ENCODE results near the gene GXYLT1. TPM values are rescaled to one million over a fixed set of nuclear protein-coding genes. Genes with fewer than 3 reads are reported as not detected.

Gene GXYLT1
- polyA plus RNA-seq, 1 of the 3 experiments (the other 2 are of a cell fraction): 5.0 TPM

DNA sequence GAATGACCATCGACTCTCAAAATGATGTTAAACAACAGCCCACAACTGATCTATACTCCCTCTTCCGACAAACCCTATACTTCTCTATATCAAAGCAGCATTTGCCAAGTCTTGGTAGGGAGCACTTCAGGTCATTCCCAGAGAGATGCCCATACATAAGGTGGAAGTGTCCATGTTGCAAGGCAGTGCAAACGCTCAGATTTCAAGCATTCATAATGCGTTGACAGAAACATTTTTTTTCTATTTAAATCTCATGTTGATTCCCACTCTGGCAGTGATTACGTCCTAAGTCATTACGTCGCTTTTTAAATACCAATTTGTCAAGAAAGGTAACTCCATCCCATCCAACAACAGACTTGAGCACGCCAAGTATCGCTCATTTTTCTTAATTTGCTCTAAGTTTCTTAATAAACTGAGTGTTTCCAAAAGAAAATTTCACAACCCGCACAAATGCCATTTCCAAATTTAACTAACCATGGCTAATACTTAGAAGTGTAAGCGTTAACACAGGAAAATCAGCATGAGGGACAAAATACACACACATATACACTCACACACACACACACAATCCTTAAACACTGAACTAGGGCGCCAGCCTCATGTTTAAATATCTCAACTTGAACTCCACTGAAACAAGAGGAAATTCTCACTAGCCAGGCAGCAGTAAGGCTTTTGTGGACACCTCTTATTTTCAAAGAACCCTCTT lies 1.1 kb downstream of the GXYLT1 start:
- H2AFZ ChIP-seq (ENCODE audit: low read depth): peak overlapping the region; percentile 95

GRCh38 chr12:42141981-42142606 lies 2.6 kb downstream of the GXYLT1 start:
- Histone ChIP-seq H3K4me1 (ENCODE audit: control insufficient read depth in 1 of 2, insufficient read depth in 2 of 2, low read depth in 1 of 2, low read length in 1 of 2) (peaks cover 4 to 11% of the 10 kb centered on the region in 2 experiments; a peak in 3 of 4 replicates), H3K9ac (no peak overlapping the region), H3K36me3 (replicated peaks in 1 of 2; ENCODE audit: control insufficient read depth in 1 of 2, insufficient read depth in 2 of 2, low read length in 1 of 2) (no peaks in the 10 kb centered on the region), H3K9me2 (no peaks in the 10 kb centered on the region), H3K4me2 (no peak overlapping the region), H3K9me3 (no peaks in the 10 kb centered on the region), H2AFZ (ENCODE audit: low read depth) (no peak overlapping the region), H3F3A (replicated peaks; ENCODE audit: insufficient read depth) (peaks cover 14% of the 10 kb centered on the region), H3K27ac (ENCODE audit: low read depth in 2 of 2, low read length in 1 of 2) (no peak overlapping the region), H3K27me3 (ENCODE audit: insufficient read depth) (no peaks in the 10 kb centered on the region), H3K79me2 (ENCODE audit: insufficient read depth) (peaks cover 71% of the 10 kb centered on the region), H4K20me1 (ENCODE audit: insufficient read depth) (peaks cover 29% of the 10 kb centered on the region), H3K4me3 (ENCODE audit: low read depth in 2 of 2, low read length in 1 of 2) (no peak overlapping the region)
- ChIA-PET CTCF (interaction anchor here (0.8 to 2.2 kb wide), 4 partner anchors 11 to 190 kb away, joined by 3 to 7 read pairs (median 4); no protein-coding TSS in a partner anchor), POLR2A (no interaction called here)
- 90% methylated on average over 3 of the region's 3 CpGs for WGBS (ENCODE audit: low lambda C conversion rate)
- no peak for DNase-seq
- TF ChIP-seq TEAD4 (IDR thresholded peaks at IDR 0.05; ENCODE audit: borderline replicate concordance, insufficient read depth): no peak

More for the DNA sequence above, 1.1 kb downstream of the GXYLT1 start:
- Histone ChIP-seq H3K4me1 (ENCODE audit: control insufficient read depth in 1 of 2, insufficient read depth in 2 of 2, low read depth in 1 of 2, low read length in 1 of 2) (peaks cover 4 to 11% of the 10 kb centered on the region in 2 experiments; a peak in 3 of 4 replicates), H3F3A (replicated peaks; ENCODE audit: insufficient read depth) (peaks cover 14% of the 10 kb centered on the region), H3K27me3 (ENCODE audit: insufficient read depth) (no peaks in the 10 kb centered on the region), H3K79me2 (ENCODE audit: insufficient read depth) (peaks cover 56% of the 10 kb centered on the region), H4K20me1 (ENCODE audit: insufficient read depth) (peaks cover 29% of the 10 kb centered on the region), H3K27ac (ENCODE audit: low read depth in 2 of 2, low read length in 1 of 2) (peak overlapping the region in 1 of 2 experiments; percentile 53; a peak in 3 of 4 replicates), H3K9me2 (no peaks in the 10 kb centered on the region), H3K4me3 (ENCODE audit: low read depth in 2 of 2, low read length in 1 of 2) (peak overlapping the region; percentile 74 to 87), H3K4me2 (peak overlapping the region; percentile 84), H3K36me3 (replicated peaks in 1 of 2; ENCODE audit: control insufficient read depth in 1 of 2, insufficient read depth in 2 of 2, low read length in 1 of 2) (no peaks in the 10 kb centered on the region), H3K9ac (peak overlapping the region; percentile 74), H3K9me3 (no peaks in the 10 kb centered on the region)
- ChIA-PET CTCF (interaction anchor here (1.0 kb wide), 2 partner anchors 18 to 340 kb away, joined by 3 read pairs; no protein-coding TSS in a partner anchor), POLR2A (no interaction called here)
- WGBS (ENCODE audit: low lambda C conversion rate): 10% methylated on average over 12 of the region's 12 CpGs
- DNase-seq: peak; percentile 34
- TF ChIP-seq, protein P1, sequence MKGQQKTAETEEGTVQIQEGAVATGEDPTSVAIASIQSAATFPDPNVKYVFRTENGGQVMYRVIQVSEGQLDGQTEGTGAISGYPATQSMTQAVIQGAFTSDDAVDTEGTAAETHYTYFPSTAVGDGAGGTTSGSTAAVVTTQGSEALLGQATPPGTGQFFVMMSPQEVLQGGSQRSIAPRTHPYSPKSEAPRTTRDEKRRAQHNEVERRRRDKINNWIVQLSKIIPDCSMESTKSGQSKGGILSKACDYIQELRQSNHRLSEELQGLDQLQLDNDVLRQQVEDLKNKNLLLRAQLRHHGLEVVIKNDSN (IDR thresholded peaks at IDR 0.05; ENCODE audit: borderline replicate concordance, low read depth): no peak
- peak; percentile 42; the same call in 1 of the 2 replicates for TF ChIP-seq MXI1 (IDR thresholded peaks at IDR 0.05; ENCODE audit: low read depth, low read length)
- TF ChIP-seq EZH2phosphoT487 (IDR thresholded peaks at IDR 0.05; ENCODE audit: borderline replicate concordance, low read depth): no peak
- no peak for TF ChIP-seq EP300 (IDR thresholded peaks at IDR 0.05; ENCODE audit: borderline replicate concordance in 1 of 2, low read depth in 1 of 2, low read length in 1 of 2)
- no peak for TF ChIP-seq RFX5 (IDR thresholded peaks at IDR 0.05; ENCODE audit: low read length)

DNA sequence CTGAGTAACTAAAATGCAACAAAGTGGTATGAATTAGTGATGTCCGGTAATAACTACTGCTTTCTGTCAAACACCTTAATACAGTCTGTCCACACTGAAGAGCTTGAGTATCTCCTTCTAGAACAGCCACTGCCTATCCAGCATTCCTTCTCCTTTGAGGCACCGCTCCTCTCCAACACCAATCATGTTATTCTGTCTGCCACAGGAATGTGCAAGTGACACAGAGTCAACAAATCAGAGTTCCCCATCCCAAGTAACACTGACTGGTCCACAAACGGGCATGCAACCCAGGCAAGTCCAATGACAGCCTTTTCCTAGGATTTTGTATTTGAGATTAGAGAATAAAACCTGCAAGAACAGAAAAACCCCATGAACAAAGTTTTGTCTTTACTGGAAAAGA lies 3.8 kb downstream of the GXYLT1 start:
- peaks cover 4 to 11% of the 10 kb centered on the region in 2 experiments; a peak in 3 of 4 replicates for H3K4me1 ChIP-seq (ENCODE audit: control insufficient read depth in 1 of 2, insufficient read depth in 2 of 2, low read depth in 1 of 2, low read length in 1 of 2)
- no peak overlapping the region for H3K9ac ChIP-seq
- no peaks in the 10 kb centered on the region for H3K9me2 ChIP-seq
- ChIA-PET POLR2A (no interaction called here), CTCF (interaction anchor here (0.9 to 2.2 kb wide), 4 partner anchors 10 to 191 kb away, joined by 3 to 7 read pairs (median 4); no protein-coding TSS in a partner anchor)
- DNase-seq: no peak
- peaks cover 9% of the 10 kb centered on the region for H3F3A ChIP-seq (replicated peaks; ENCODE audit: insufficient read depth)
- TF ChIP-seq EP300 (IDR thresholded peaks at IDR 0.05; ENCODE audit: borderline replicate concordance in 1 of 2, low read depth in 1 of 2, low read length in 1 of 2): no peak
- TF ChIP-seq, protein P2, sequence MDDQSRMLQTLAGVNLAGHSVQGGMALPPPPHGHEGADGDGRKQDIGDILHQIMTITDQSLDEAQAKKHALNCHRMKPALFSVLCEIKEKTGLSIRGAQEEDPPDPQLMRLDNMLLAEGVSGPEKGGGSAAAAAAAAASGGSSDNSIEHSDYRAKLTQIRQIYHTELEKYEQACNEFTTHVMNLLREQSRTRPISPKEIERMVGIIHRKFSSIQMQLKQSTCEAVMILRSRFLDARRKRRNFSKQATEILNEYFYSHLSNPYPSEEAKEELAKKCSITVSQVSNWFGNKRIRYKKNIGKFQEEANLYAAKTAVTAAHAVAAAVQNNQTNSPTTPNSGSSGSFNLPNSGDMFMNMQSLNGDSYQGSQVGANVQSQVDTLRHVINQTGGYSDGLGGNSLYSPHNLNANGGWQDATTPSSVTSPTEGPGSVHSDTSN (IDR thresholded peaks at IDR 0.05): peak; percentile 8; the same call in 1 of the 2 replicates
- H3K79me2 ChIP-seq (ENCODE audit: insufficient read depth): peaks cover 83% of the 10 kb centered on the region
- H3K36me3 ChIP-seq (replicated peaks in 1 of 2; ENCODE audit: control insufficient read depth in 1 of 2, insufficient read depth in 2 of 2, low read length in 1 of 2): no peaks in the 10 kb centered on the region
- no peak overlapping the region for H2AFZ ChIP-seq (ENCODE audit: low read depth)
- peaks cover 29% of the 10 kb centered on the region for H4K20me1 ChIP-seq (ENCODE audit: insufficient read depth)
- H3K4me2 ChIP-seq: no peak overlapping the region
- H3K9me3 ChIP-seq: no peaks in the 10 kb centered on the region
- H3K27ac ChIP-seq (ENCODE audit: low read depth in 2 of 2, low read length in 1 of 2): no peak overlapping the region
- whole genome bisulfite sequencing (ENCODE audit: low lambda C conversion rate): 62% methylated on average over 3 of the region's 3 CpGs
- no peak overlapping the region for H3K4me3 ChIP-seq (ENCODE audit: low read depth in 2 of 2, low read length in 1 of 2)
- no peaks in the 10 kb centered on the region for H3K27me3 ChIP-seq (ENCODE audit: insufficient read depth)
